Activated T-cell treated with anti-CD3 and anti-CD28 coated beads, Interleukin-2, amount 50 U/mL, for 1 hour (primary cell): ENCODE results near the gene DNAJC7.
"Not testable (repeated sequence)": the region's sequence is repeated elsewhere in the genome, so short reads cannot be mapped to it uniquely, and the experiment has no call there.

Experiments
- DNase-seq: peaks from one replicate; pipeline ENCODE4 v3.0.0-alpha.2; 2020

Gene DNAJC7

DNA sequence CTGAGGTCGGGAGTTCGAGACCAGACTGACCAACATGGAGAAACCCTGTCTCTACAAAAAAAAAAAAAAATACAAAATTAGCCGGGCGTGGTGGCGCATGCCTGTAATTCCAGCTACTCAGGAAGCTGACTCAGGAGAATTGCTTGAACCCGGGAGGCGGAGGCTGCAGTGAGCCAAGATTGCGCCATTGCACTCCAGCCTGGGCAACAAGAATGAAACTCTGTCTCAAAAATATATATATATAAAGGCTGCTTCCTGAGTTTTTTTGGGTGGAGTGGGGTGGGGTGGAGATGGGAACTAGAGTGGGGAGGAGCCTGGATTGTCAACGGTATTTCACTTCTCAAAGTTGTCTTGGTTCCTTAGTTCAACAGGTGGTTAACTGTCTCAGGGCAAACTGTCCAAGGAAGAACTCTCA lies 7.0 kb downstream of the DNAJC7 start:
- DNase-seq, result not testable (repeated sequence)

GRCh38 chr17:42009170-42009569 lies 8.1 kb downstream of the DNAJC7 start:
- no peak for DNase-seq

- DNase-seq, result no peak
These were observed 12.1 kb downstream of the DNAJC7 start for GRCh38 chr17:42005166-42005565.

DNA sequence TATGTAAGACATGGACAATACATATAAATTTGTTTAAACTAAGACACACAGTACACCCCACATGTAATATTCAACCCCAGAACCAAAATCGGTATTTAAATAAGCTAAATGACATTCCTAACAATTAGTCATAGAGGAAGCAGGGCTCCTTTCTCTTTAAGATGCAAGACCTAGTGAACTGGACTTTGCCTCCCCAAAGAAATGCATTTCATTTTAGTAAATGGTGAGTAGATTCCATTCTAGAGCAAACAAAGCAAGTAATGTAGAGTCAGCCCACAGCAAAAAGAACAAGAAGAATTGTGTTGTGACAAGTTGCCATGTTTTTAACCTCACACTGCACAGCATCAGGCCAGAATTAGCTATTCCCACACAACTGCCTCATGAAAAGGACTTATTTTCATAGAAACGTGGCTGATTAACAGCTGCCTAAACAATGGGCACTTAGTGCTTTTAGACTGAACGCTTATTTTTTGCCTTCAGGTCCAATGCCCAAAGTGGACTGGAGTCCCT lies 14.4 kb downstream of the DNAJC7 start:
- no peak for DNase-seq

GRCh38 chr17:42002175-42002791 lies 15.0 kb downstream of the DNAJC7 start:
- no peak for DNase-seq

GRCh38 chr17:42001729-42002128 lies 15.5 kb downstream of the DNAJC7 start:
- no peak for DNase-seq

- no peak for DNase-seq
These were observed 16.7 kb downstream of the DNAJC7 start for GRCh38 chr17:42000413-42001133.

DNA sequence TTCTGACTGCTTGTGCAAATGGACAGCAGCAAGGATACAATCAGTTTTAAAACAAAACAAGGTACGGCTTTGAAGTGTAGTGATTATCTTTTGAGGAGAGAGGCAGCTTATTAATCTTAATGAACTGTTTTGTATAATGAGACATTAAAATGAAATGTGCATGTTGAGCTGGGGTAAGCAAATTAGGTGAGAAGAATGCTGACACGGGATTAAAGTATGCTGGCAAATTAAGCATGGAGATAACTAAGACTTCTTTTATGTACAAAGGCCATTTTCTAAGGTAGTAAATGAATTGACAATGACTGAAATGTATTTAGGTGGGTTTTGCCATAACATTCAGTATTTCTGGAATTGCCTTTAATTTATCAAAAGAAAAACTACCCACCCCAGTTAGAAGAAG lies 18.7 kb downstream of the DNAJC7 start:
- no peak for DNase-seq

DNA sequence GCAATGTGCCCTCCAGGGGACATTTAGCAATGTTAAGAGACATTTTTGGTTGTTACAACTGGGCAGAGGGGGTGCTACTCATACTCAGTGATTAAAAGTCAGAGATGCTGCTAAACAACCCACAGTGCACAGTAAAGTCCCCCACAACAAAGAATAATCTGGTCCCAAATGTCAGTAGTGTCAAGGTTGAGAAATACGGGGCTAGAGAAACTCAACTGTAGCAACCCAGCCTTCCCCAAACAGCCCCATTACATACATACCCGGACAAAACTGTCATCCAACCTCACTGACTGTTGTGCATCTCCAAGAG lies 20.4 kb downstream of the DNAJC7 start:
- no peak for DNase-seq

DNA sequence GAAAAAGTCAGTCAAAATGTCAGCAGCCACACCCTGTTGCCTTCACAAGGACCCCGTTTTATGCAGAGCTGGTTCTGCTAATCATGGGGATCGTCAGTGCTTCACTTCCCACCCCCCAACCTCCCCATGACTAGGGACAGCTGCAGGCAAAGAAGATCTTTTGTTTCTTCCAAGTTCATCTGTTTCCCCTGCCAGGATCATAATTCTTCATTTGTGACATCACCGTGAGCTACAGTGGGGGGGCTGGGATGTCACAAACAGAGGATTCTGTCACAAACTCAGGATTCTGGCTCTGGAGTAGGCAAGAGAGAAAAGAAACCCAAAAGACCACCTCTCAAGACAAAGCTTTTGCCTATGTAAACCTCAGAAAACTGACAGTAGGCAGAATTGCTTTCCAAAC lies 24.7 kb downstream of the DNAJC7 start:
- no peak for DNase-seq

DNA sequence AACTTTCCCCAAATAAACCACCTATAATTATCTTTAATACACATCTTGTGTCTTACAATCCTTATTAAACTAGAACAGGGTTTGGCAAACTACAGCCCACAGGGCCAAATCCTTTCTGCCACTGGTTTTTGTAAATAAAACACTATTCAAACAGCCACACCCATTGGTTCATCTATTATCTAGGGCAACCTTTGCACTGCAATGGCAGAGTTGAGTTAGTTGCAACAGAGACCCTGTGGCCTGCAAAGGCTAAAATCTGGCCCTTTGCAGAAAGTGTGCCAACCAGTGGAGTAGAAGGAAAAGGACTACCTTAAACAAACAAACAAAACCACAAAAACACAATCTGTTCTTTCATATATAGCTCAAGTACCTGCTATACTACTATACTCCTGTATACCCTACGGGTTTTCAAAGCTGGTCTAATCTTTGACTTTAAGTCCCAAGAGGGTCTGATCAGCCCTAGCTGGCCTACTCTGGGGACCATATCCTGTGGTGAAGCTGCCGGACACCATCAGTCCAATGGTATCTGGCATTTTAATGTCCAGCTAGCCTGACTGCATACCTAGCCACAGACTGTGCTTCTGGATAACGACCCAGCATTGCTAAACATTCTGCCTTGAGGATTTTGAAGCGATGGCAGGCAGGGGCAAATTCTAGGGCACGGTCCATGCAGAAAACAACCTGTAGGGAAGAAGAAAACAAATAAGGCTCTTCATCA lies 27.4 kb downstream of the DNAJC7 start:
- no peak for DNase-seq

- no peak for DNase-seq
These were observed 28.8 kb downstream of the DNAJC7 start for GRCh38 chr17:41988418-41988817.

- DNase-seq, result no peak
These were observed 29.6 kb downstream of the DNAJC7 start for GRCh38 chr17:41987642-41988041.

DNA sequence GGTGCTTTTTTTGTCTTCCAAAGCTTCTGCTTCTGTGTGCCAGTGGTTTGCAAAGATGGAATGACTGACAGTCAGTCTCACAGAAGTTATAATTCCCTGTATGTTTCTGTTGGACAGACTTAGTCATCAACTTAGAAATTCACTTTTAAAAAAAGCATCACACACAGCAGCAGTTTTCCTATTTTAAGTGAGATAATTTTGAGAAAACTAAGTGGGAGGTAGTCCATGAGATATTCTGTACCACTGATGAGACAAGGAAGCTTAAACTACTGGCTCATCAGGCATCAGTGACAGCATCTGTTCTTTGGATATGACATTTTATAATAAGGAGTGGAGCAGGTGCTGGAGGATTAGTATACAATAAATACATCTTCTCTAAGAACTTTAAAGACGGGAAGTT lies 30.6 kb downstream of the DNAJC7 start:
- no peak for DNase-seq

DNA sequence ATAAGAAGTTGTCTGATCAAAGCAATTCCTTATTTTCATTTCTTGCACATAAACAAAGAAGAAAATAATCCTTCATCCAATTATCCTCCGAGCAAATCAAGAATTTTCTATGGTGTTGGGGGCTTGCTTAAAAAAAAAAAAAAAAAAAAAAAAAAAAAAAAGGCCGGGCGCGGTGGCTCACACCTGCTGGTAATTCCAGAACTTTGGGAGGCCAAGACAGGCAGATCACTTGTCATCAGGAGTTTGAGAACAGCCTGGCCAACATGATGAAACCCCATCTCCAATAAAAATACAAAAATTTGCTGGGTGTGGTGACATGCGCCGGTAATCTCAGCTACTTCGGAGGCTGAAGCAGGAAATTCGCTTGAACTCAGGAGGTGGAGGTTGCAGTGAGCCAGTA lies 31.3 kb downstream of the DNAJC7 start:
- DNase-seq, result no peak

DNA sequence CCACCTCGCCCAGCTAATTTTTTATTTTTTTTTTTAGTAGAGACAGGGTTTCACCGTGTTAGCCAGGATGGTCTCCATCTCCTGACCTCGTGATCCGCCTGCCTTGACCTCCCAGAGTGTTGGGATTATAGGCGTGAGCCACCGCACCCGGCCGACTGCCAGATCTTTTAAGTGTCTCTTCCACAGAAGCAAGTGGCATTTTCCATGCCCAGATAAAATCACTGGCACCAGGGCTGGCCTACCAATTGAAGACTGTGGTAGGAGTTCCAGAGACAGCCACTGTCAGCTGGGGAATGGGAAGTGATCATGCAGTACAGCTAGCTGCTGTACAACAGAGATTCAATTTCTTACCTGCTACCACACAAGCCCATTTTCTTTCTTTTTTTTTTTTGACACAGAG lies 32.8 kb downstream of the DNAJC7 start:
- DNase-seq, result no peak

- DNase-seq, result no peak
These were observed 35.0 kb downstream of the DNAJC7 start for GRCh38 chr17:41982026-41982760.

DNA sequence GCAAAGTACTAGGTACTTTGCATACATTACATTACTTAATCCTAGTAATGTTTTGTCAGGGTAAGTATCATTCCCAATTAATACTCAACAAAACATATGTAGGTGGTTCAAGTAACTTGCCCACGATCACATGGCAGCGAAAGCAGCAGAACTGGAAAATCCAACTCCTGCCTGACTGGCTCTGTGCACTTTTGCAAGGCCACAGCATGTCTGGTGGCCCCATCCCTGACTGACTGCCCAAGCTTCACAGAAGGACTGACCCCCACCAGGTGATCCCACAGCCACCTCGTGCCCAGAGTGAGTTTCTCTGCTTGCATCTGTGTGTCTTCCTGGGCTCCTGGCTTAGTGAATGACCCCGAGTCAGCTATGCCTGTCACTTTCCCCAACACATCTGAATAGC lies 39.2 kb downstream of the DNAJC7 start:
- no peak for DNase-seq

DNA sequence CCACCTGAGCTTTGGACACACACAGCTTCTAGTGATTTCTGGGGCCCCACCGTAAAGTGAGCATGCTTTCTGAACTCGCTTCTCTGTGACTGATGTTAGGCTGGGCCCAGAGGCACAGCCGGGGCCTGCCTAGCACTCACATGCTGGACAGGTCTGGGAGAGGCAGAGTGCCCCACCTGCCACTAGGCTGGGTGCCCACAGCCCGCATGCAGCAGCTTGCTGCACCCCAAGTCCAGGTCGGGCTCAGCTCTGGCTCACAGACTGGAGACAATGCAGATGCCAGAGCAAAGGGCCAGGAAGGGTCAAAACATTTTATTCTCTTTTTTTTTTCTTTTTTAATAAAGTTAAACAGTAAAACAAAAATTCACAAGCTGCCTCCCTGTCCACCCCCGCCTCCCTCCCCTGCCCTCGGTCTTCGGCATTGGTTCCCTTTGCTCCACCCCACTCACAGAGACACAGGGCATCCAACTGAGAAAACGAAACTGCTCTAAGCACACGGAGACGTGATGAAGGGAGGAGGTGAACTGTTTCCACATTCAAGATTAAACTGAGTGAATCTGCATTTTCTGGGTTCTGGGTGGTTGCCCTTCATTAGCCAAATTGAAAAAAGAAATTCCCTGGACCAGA lies 41.0 kb downstream of the DNAJC7 start:
- no peak for DNase-seq

DNA sequence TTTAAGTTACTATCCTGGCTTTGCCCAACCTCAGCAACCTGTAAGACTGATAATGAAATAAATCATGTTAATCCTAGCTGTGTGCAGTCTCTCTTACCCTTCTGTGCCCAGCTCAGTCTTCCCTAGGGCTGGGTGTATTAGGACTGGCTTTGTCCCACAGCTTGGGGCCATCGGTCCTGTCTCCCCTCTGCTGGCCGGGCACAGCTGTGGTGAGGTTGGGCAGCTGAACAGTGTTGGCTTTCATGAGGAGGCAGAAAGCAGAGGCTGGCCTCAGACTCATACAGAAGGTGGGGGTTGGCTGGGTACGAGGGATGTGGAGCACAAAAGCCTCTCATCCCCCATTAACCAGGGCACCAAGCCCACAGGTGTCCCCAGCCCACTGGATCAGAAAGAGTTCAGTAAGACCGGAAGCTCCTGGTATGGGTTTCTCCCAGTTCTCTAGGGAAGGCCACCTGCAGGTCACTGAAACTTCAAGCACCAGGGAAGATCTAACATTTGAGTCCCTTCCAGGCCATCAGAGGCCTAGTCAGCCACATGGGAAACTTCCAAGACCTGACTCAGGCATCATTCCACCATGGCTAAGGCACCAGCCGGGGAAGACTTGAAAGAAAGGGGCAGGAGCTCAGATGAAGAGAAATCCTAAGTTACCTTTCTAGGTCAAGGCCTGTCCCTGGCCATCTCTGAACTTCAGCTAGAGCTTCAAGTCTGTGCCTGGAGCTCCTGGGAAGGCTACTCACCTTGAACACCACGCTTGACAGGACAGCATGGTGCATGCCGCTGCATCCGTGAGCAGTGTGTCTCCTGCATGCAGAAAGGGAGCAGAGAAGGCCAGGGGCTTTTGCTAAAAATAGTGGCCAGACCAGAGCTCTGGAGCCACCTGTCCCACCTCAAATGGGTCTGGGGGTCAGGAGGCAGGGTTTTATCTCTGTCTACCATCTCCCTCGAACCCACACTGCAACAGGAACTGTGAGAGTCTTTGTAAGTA lies 41.8 kb downstream of the DNAJC7 start:
- no peak for DNase-seq

DNA sequence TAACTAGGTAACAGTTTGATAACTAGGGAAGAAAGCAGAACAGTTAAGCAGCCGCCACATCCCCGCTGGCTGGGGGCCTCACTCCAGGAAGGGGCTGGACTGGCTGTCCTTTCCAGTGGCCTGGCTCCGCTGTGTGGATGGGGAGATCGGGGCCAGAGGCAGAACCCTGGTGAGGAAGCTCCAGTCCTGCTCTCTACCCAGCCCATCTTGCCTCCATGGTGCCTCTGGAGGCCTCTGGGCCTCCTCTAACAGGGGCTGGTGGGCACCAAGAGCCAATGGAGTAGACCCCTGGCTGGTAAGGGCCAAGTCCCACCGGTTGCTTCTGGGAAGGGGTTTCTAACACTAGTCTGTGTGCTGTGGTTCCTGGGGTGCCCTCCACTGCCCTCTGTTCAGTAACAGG lies 42.6 kb downstream of the DNAJC7 start:
- no peak for DNase-seq

GRCh38 chr17:41974031-41974430 lies 43.2 kb downstream of the DNAJC7 start:
- DNase-seq, result no peak
